Tibial nerve (tissue), 4 donors: ENCODE results near the gene GLRX.

Experiments used
- EP300 ChIP-seq, 2 donors: sonication (generic); formaldehyde crosslinking; IDR thresholded peaks; one replicate each; pipeline ENCODE4 v1.6.1; 2017; ENCODE audit warnings: antibody characterized with exemption in 2 of 2, mild to moderate bottlenecking in 1 of 2
- POLR2A ChIP-seq, 2 donors: fragments of 450-650 bp; IDR thresholded peaks; one replicate each; pipeline ENCODE4 v1.6.1; 2017; ENCODE audit warnings: antibody characterized with exemption in 2 of 2, mild to moderate bottlenecking in 2 of 2, moderate library complexity in 2 of 2
- TF ChIP-seq, protein P1 (sequence below), 5 experiments: fragments of 200-600 bp in 3 of 5; fragments of 450-650 bp in 2 of 5; sonication (generic) in 3 of 5; IDR thresholded peaks; one replicate each; pipeline ENCODE4 v1.5.1; 2016 to 2019; ENCODE audit warnings: antibody characterized with exemption in 5 of 5, mild to moderate bottlenecking in 3 of 5, moderate library complexity in 2 of 5

DNA sequence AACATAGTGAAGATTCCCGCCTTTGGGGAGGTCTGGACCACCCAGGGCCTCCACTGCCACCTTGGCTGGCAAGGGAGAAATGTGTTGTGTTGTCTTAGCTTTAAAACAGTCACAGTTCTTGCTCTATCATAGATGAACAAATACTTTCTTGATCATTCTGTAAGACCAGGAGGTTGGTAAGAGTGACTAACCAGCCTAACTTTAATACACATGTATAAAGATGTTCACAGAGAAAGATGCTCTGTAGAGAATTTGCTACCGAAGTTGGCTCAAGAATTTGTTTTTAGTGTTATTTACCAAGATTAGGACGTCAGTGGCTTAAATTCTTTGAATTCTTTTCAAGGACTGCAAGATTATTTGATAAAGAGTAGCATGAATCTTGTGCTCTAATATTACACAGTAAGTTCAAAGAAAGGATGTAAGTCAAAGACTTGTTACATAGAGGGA, 28.4 kb downstream of the GLRX start:
- TF ChIP-seq, protein P1, sequence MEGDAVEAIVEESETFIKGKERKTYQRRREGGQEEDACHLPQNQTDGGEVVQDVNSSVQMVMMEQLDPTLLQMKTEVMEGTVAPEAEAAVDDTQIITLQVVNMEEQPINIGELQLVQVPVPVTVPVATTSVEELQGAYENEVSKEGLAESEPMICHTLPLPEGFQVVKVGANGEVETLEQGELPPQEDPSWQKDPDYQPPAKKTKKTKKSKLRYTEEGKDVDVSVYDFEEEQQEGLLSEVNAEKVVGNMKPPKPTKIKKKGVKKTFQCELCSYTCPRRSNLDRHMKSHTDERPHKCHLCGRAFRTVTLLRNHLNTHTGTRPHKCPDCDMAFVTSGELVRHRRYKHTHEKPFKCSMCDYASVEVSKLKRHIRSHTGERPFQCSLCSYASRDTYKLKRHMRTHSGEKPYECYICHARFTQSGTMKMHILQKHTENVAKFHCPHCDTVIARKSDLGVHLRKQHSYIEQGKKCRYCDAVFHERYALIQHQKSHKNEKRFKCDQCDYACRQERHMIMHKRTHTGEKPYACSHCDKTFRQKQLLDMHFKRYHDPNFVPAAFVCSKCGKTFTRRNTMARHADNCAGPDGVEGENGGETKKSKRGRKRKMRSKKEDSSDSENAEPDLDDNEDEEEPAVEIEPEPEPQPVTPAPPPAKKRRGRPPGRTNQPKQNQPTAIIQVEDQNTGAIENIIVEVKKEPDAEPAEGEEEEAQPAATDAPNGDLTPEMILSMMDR (IDR thresholded peaks at IDR 0.05) = no peak
- no peak for TF ChIP-seq POLR2A (IDR thresholded peaks at IDR 0.05)
- no peak for TF ChIP-seq EP300 (IDR thresholded peaks at IDR 0.05)
